ENCODE data around the gene APLF.

Gene APLF

DNA sequence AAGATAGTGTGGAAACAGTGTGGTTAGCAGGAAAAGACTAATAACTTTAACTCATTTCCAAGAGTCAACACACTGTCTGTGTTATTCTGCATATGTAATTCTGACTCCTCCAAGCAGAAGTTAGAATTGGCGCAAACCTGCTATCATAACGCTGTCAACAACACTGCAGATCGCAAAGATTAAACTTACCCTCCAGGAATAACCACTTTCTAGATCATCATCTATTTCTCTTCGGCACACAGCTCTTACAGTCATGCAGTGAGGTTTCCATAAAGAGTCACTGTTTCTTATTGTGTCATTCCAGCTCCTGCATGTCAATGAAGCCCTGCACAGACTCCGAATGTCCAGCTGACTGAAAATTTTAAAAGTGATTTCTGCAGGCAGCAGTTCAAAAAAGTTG lies 2.7 kb upstream of the APLF start:
- Histone ChIP-seq H3K27me3 (ENCODE audit: insufficient read depth, low read depth) (no peaks in the 10 kb centered on the region), H3K4me3 (IDR thresholded peaks at IDR 0.05; ENCODE audit: insufficient read depth, low read depth, low read length) (no peak overlapping the region), H3K79me2 (ENCODE audit: insufficient read depth, low read depth) (peaks cover 7% of the 10 kb centered on the region; the same call in 1 of the 2 replicates), H2AFZ (ENCODE audit: low read depth) (no peak overlapping the region), H4K20me1 (ENCODE audit: insufficient read depth) (no peaks in the 10 kb centered on the region), H3K27ac (no peak overlapping the region), H3K9ac (no peak overlapping the region; the same call in 1 of the 2 replicates), H3K4me2 (peak overlapping the region; percentile 97; the same call in 1 of the 2 replicates), H3K36me3 (ENCODE audit: insufficient read depth) (no peaks in the 10 kb centered on the region), H3K4me1 (ENCODE audit: low read depth, poor library complexity, severe bottlenecking) (peaks cover 50% of the 10 kb centered on the region)
- TF ChIP-seq, protein P1, sequence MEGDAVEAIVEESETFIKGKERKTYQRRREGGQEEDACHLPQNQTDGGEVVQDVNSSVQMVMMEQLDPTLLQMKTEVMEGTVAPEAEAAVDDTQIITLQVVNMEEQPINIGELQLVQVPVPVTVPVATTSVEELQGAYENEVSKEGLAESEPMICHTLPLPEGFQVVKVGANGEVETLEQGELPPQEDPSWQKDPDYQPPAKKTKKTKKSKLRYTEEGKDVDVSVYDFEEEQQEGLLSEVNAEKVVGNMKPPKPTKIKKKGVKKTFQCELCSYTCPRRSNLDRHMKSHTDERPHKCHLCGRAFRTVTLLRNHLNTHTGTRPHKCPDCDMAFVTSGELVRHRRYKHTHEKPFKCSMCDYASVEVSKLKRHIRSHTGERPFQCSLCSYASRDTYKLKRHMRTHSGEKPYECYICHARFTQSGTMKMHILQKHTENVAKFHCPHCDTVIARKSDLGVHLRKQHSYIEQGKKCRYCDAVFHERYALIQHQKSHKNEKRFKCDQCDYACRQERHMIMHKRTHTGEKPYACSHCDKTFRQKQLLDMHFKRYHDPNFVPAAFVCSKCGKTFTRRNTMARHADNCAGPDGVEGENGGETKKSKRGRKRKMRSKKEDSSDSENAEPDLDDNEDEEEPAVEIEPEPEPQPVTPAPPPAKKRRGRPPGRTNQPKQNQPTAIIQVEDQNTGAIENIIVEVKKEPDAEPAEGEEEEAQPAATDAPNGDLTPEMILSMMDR (conservative IDR thresholded peaks at IDR 0.05; ENCODE audit: low read depth, low read length), result no peak

DNA sequence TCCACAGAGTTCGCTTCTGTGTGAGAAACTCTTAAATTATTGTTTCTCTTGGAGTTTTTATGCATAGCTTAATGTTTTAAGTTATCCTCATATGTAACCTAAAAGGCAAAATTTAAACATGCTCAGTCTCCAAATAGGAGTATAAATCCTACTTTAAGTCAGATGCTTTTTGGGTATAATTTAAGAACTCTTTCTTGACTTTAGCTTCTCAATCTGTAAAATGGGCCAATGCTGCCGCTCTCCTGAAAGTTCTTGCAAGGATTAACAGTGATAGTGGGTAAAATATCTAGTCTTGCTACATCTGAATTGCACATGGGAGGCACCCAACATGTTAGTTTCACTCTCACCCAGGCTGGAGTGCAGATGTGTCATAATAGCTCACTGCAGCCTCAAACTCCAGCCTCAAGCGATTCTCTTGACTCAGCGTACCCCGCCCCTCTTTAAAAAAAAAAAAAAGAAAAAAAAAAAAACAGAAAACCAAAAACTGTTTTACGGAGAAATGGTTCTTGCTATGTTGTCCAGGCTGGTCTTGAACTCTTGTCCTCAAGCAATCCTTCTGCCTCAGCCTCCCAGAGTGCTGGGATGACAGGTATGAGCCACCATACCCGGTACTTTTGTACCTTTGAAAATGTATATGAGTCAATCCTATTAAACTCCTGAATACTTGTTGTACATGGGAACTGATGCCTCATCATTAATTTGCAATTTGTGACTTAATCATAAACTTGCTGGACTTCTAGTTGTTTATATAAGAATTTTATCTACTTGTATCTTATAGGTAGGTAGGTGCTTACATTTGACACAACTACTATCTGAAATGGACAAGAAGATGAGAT lies 2.1 kb upstream of the APLF start:
- H2AFZ ChIP-seq (ENCODE audit: low read depth), result peak overlapping the region; percentile 70; the same call in 1 of the 2 replicates
- H3K4me3 ChIP-seq (IDR thresholded peaks at IDR 0.05; ENCODE audit: insufficient read depth, low read depth, low read length), result no peak overlapping the region
- TF ChIP-seq, protein P1 (conservative IDR thresholded peaks at IDR 0.05; ENCODE audit: low read depth, low read length), result no peak
- H3K27ac ChIP-seq, result peak overlapping the region; percentile 57; the same call in 1 of the 2 replicates
- peak overlapping the region; percentile 58; the same call in 1 of the 2 replicates for H3K9ac ChIP-seq
- peaks cover 7% of the 10 kb centered on the region; the same call in 1 of the 2 replicates for H3K79me2 ChIP-seq (ENCODE audit: insufficient read depth, low read depth)
- H3K27me3 ChIP-seq (ENCODE audit: insufficient read depth, low read depth), result no peaks in the 10 kb centered on the region
- no peaks in the 10 kb centered on the region for H4K20me1 ChIP-seq (ENCODE audit: insufficient read depth)
- H3K36me3 ChIP-seq (ENCODE audit: insufficient read depth), result no peaks in the 10 kb centered on the region
- peaks cover 56% of the 10 kb centered on the region for H3K4me1 ChIP-seq (ENCODE audit: low read depth, poor library complexity, severe bottlenecking)
- H3K4me2 ChIP-seq, result peak overlapping the region; percentile 97

DNA sequence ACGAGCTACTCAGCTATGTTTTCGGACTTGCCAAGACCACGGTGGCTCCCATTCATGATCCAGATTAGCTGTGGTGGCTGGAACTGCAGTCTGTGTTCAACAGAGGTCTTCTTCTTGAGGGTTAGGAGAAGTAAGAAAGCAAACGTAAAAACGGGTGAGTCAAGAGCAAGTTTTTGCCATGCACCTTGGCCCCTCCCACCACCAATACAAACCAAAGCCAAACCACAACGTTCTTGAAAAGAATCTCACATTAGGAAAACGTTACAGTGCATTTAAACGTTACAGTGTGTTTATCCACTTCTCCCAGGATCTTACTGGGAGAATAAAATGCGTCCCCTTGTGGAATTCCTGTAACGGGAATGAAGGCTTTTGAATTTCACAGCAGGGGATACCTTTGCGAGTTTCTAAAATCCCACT lies 1.0 kb upstream of the APLF start:
- no peaks in the 10 kb centered on the region for H3K36me3 ChIP-seq (ENCODE audit: insufficient read depth)
- H3K27me3 ChIP-seq (ENCODE audit: insufficient read depth, low read depth), result no peaks in the 10 kb centered on the region
- H2AFZ ChIP-seq (ENCODE audit: low read depth), result peak overlapping the region; percentile 70
- H3K79me2 ChIP-seq (ENCODE audit: insufficient read depth, low read depth), result peaks cover 7% of the 10 kb centered on the region; the same call in 1 of the 2 replicates
- TF ChIP-seq, protein P1 (conservative IDR thresholded peaks at IDR 0.05; ENCODE audit: low read depth, low read length), result no peak
- H3K4me2 ChIP-seq, result peak overlapping the region; percentile 97
- peaks cover 56% of the 10 kb centered on the region for H3K4me1 ChIP-seq (ENCODE audit: low read depth, poor library complexity, severe bottlenecking)
- H3K27ac ChIP-seq, result peak overlapping the region; percentile 57
- no peaks in the 10 kb centered on the region for H4K20me1 ChIP-seq (ENCODE audit: insufficient read depth)
- H3K9ac ChIP-seq, result peak overlapping the region; percentile 58; the same call in 1 of the 2 replicates
- peak overlapping the region; percentile 95 for H3K4me3 ChIP-seq (IDR thresholded peaks at IDR 0.05; ENCODE audit: insufficient read depth, low read depth, low read length)

DNA sequence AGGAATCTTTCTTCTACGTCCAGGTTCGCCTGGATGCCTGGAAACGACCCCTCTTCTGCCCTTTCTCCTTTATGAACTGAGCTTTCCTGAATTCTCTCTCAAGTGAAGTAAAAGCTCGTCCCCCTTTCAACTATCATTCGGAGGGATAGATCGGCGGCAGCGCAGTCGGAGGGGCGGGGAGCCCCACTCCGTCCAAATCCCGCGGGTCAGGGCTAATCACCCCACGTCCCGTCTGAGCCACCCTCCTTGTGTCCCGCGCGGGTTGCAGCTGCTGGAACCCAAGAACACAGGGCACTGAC lies 658 bp upstream of the APLF start:
- Histone ChIP-seq H3K27me3 (ENCODE audit: insufficient read depth, low read depth) (no peaks in the 10 kb centered on the region), H3K36me3 (ENCODE audit: insufficient read depth) (no peaks in the 10 kb centered on the region), H3K9ac (peak overlapping the region; percentile 58; the same call in 1 of the 2 replicates), H3K4me1 (ENCODE audit: low read depth, poor library complexity, severe bottlenecking) (peaks cover 56% of the 10 kb centered on the region), H3K4me3 (IDR thresholded peaks at IDR 0.05; ENCODE audit: insufficient read depth, low read depth, low read length) (peak overlapping the region; percentile 95), H3K4me2 (peak overlapping the region; percentile 97), H2AFZ (ENCODE audit: low read depth) (peak overlapping the region; percentile 70), H3K79me2 (ENCODE audit: insufficient read depth, low read depth) (peaks cover 7% of the 10 kb centered on the region; the same call in 1 of the 2 replicates), H3K27ac (peak overlapping the region; percentile 57), H4K20me1 (ENCODE audit: insufficient read depth) (no peaks in the 10 kb centered on the region)
- TF ChIP-seq, protein P1 (conservative IDR thresholded peaks at IDR 0.05; ENCODE audit: low read depth, low read length), result no peak

Measured in KMS-11 (cell line).